ENCODE measurements around the gene TTC33. TPM values are rescaled to one million over a fixed set of nuclear protein-coding genes. Genes with fewer than 3 reads are reported as not detected.

TTC33 gene
- total RNA-seq, 1 experiment from 2014 or later = 12.6 TPM

- intact Hi-C loops (cut with micrococcal nuclease; ENCODE audit: unreplicated experiment) (loop anchor here (10.0 kb wide), 1 partner anchor 519 kb away; no protein-coding TSS in a partner anchor), in situ Hi-C loops (cut with HindIII; ENCODE audit: low pct_unique_long_range_greater_than_20kb, low sequenced_read_pairs) (no loop called here)
- peak overlapping the region; percentile 72 to 92 for H3K4me3 ChIP-seq (ENCODE audit: low read depth in 2 of 2, low read length in 2 of 2)
- DNase-seq (ENCODE audit: low read depth, low spot score) (no peak), ATAC-seq (no peak)
- no peaks in the 10 kb centered on the region for H3K27me3 ChIP-seq (ENCODE audit: control insufficient read depth, insufficient read depth, low read length)
- no peaks in the 10 kb centered on the region for H3K9me3 ChIP-seq (ENCODE audit: control insufficient read depth, insufficient read depth, low read depth, low read length)
- H3K27ac ChIP-seq (ENCODE audit: low read length) = peak overlapping the region; percentile 91
- ChIA-PET POLR2A (no interaction called here), CTCF (interaction anchor here (1.1 kb wide), 1 partner anchor 970 kb away, joined by 4 read pairs; no protein-coding TSS in a partner anchor)
- H3K36me3 ChIP-seq (ENCODE audit: control insufficient read depth, insufficient read depth, low read length) = no peaks in the 10 kb centered on the region; the same call in 1 of the 2 replicates
- BruUV-seq (replicated peaks) = TSS peak; percentile 53
- H3K4me1 ChIP-seq (ENCODE audit: control insufficient read depth, insufficient read depth, low read length) = peaks cover 48% of the 10 kb centered on the region
- no peak for TF ChIP-seq POLR2AphosphoS5 (IDR thresholded peaks at IDR 0.05; ENCODE audit: low read depth, low read length)
- no peak for TF ChIP-seq REST (IDR thresholded peaks at IDR 0.05; ENCODE audit: insufficient read depth in 1 of 2, low read depth in 2 of 2, low read length in 1 of 2)
- TF ChIP-seq TCF7L2 (IDR thresholded peaks at IDR 0.05; ENCODE audit: low read depth, low read length) = no peak
- TF ChIP-seq CTCF (IDR thresholded peaks at IDR 0.05) = no peak
- no peak for TF ChIP-seq SIN3A (IDR thresholded peaks at IDR 0.05; ENCODE audit: borderline replicate concordance, insufficient read depth, low read depth, low read length)
Measured at GRCh38 chr5:40683305-40683704, 72.5 kb downstream of the TTC33 start.

GRCh38 chr5:40682154-40683017 lies 73.4 kb downstream of the TTC33 start:
- DNase-seq (ENCODE audit: low read depth, low spot score) (no peak), ATAC-seq (no peak)
- H3K9me3 ChIP-seq (ENCODE audit: control insufficient read depth, insufficient read depth, low read depth, low read length) = no peaks in the 10 kb centered on the region
- BruUV-seq (replicated peaks) = no TSS peak
- peak overlapping the region; percentile 72 to 92 for H3K4me3 ChIP-seq (ENCODE audit: low read depth in 2 of 2, low read length in 2 of 2)
- POLR2A ChIA-PET = interaction anchor here (0.6 kb wide), 1 partner anchor 44 kb away, joined by 3 read pairs; no protein-coding TSS in a partner anchor
- intact Hi-C loops (cut with micrococcal nuclease; ENCODE audit: unreplicated experiment) = loop anchor here (10.0 kb wide), 1 partner anchor 518 kb away; no protein-coding TSS in a partner anchor
- no peaks in the 10 kb centered on the region for H3K27me3 ChIP-seq (ENCODE audit: control insufficient read depth, insufficient read depth, low read length)
- H3K36me3 ChIP-seq (ENCODE audit: control insufficient read depth, insufficient read depth, low read length) = no peaks in the 10 kb centered on the region; the same call in 1 of the 2 replicates
- TF ChIP-seq REST (IDR thresholded peaks at IDR 0.05; ENCODE audit: insufficient read depth in 1 of 2, low read depth in 2 of 2, low read length in 1 of 2) (no peak), CTCF (IDR thresholded peaks at IDR 0.05) (no peak), TCF7L2 (IDR thresholded peaks at IDR 0.05; ENCODE audit: low read depth, low read length) (no peak), SIN3A (IDR thresholded peaks at IDR 0.05; ENCODE audit: borderline replicate concordance, insufficient read depth, low read depth, low read length) (no peak), POLR2AphosphoS5 (IDR thresholded peaks at IDR 0.05; ENCODE audit: low read depth, low read length) (no peak)
- CTCF ChIA-PET = interaction anchor here (0.5 to 0.6 kb wide), 2 partner anchors 113 to 298 kb away, joined by 3 to 6 read pairs; no protein-coding TSS in a partner anchor
- H3K4me1 ChIP-seq (ENCODE audit: control insufficient read depth, insufficient read depth, low read length) = peaks cover 49% of the 10 kb centered on the region
- H3K27ac ChIP-seq (ENCODE audit: low read length) = peak overlapping the region; percentile 91
- in situ Hi-C loops (cut with HindIII; ENCODE audit: low pct_unique_long_range_greater_than_20kb, low sequenced_read_pairs) = no loop called here
